Left ventricle myocardium inferior (tissue), 1 donor: Measurements from ENCODE around the gene KAZN. TPM values are rescaled to one million over a fixed set of nuclear protein-coding genes. Genes with fewer than 3 reads are reported as not detected.

Experiments
- DNase-seq: peaks from one replicate; pipeline ENCODE4 v3.0.0-alpha.2; 2020
- H3K27ac ChIP-seq: fragments of 200-600 bp; replicated peaks from 2 replicates; pipeline ENCODE4 v1.8.0; 2021
- H3K27me3 ChIP-seq: fragments of 200-600 bp; 2 replicates; pipeline ENCODE4 v1.8.0; 2021; ENCODE audit warnings: low read depth
- H3K36me3 ChIP-seq: fragments of 200-600 bp; 2 replicates; pipeline ENCODE4 v1.8.0; 2021
- H3K4me1 ChIP-seq: fragments of 200-600 bp; 2 replicates; pipeline ENCODE4 v1.8.0; 2021
- H3K4me3 ChIP-seq: fragments of 200-600 bp; 2 replicates; pipeline ENCODE4 v1.8.0; 2021; ENCODE audit warnings: mild to moderate bottlenecking, moderate library complexity
- H3K9me3 ChIP-seq: fragments of 200-600 bp; replicated peaks from 2 replicates; pipeline ENCODE4 v1.8.0; 2021
- intact Hi-C: fragments of 100-400 bp; cut with micrococcal nuclease; formaldehyde crosslinking; loops from one replicate; pipeline ENCODE4 v1.11.0; 2022
- total RNA-seq: library from RNA; stranded (reverse); fragmentation: NEBNext Ultra II Directional; extraction: Animal tissue kit (Norgen Biotek cat#: 25700); gene quantifications from one replicate; pipeline ENCODE4 v1.2.1, GENCODE V29; 2021
- TF ChIP-seq, protein P1 (sequence below): fragments of 200-600 bp; IDR thresholded peaks from 2 replicates; pipeline ENCODE4 v1.8.0; 2021; ENCODE audit warnings: antibody characterized with exemption, mild to moderate bottlenecking, borderline replicate concordance
- donor health status: DM: no; HTN: yes; CAD: no; lungs with severe emphysema.

Gene KAZN
- total RNA-seq, 1 donor from 2014 or later: 2.2 TPM

DNA sequence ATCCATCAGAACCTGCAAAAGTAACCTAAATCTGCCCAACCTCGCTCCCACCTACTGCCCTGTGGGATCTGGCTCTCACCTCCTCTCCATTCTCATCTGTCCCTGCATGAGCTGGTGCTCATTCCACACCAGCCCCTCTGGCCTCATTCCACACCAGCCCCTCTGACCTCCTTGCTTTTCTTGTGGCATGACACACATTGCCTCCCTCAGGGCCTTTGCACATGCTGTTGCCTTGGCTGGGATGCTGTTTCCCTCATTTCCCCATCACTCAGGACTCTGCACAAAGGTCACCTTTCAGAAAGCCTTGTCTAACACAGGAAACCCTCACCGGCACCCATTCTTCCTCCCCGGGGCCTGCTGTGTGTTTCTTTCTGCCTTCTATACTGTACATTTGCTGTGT, 197.1 kb downstream of the KAZN start:
- H3K4me3 ChIP-seq: no peak overlapping the region
- TF ChIP-seq, protein P1, sequence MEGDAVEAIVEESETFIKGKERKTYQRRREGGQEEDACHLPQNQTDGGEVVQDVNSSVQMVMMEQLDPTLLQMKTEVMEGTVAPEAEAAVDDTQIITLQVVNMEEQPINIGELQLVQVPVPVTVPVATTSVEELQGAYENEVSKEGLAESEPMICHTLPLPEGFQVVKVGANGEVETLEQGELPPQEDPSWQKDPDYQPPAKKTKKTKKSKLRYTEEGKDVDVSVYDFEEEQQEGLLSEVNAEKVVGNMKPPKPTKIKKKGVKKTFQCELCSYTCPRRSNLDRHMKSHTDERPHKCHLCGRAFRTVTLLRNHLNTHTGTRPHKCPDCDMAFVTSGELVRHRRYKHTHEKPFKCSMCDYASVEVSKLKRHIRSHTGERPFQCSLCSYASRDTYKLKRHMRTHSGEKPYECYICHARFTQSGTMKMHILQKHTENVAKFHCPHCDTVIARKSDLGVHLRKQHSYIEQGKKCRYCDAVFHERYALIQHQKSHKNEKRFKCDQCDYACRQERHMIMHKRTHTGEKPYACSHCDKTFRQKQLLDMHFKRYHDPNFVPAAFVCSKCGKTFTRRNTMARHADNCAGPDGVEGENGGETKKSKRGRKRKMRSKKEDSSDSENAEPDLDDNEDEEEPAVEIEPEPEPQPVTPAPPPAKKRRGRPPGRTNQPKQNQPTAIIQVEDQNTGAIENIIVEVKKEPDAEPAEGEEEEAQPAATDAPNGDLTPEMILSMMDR: no peak
- H3K9me3 ChIP-seq: no peaks in the 10 kb centered on the region
- intact Hi-C loops: no loop called here
- H3K4me1 ChIP-seq: no peaks in the 10 kb centered on the region
- H3K27ac ChIP-seq: no peak overlapping the region
- DNase-seq: no peak
- H3K36me3 ChIP-seq: no peaks in the 10 kb centered on the region
- H3K27me3 ChIP-seq: peaks cover 49% of the 10 kb centered on the region

DNA sequence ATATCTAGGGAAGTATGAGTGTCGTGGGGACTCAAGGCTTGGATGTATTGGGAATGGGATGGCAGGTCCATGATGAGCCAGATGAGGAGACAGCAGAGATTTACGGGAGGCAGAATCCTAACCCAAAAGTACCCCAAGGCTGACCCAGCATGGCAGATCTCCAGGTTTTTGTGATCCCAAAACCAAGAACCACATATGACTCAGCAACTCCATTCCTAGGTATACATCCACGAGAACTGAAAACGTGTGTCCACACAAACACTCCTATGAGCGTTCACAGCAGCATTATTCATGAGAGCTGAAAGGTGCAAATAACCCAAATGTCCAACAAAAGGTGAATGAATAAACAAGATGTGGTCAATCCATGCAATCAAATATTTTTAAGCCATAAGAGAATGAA, 201.5 kb downstream of the KAZN start:
- Histone ChIP-seq H3K36me3 (no peaks in the 10 kb centered on the region), H3K9me3 (no peaks in the 10 kb centered on the region), H3K4me1 (no peaks in the 10 kb centered on the region), H3K27me3 (peaks cover 78% of the 10 kb centered on the region), H3K27ac (no peak overlapping the region), H3K4me3 (no peak overlapping the region)
- DNase-seq: no peak
- TF ChIP-seq, protein P1: no peak
- intact Hi-C loops: no loop called here

DNA sequence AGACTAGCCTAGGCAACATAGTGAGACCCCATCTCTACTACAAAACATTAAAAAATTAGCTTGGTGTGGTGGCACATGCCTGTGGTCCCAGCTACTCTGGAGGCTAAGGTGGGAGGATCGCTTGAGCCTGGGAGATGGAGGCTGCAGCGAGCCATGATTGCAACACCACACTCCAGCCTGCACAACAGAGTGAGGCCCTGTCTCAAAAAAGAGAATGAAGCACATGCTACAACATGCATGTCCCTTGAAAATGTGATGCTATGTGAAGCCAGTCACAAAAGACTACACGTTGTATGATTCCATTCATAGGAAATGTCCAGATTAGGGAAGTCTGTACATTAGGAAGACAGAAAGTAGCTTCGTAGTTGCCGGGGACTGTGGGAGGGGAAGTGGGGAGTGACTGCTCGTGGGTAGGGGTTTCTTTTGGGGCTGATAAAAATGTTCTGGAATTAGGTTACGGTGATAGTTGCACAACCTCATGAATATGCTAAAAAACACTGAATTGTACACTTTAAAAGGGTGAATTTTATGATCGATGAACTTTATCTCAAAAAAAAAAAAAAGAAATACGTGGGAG, 202.1 kb downstream of the KAZN start:
- Histone ChIP-seq H3K27me3 (peaks cover 84% of the 10 kb centered on the region), H3K4me1 (no peaks in the 10 kb centered on the region), H3K4me3 (no peak overlapping the region), H3K9me3 (peaks cover 3% of the 10 kb centered on the region), H3K36me3 (no peaks in the 10 kb centered on the region), H3K27ac (no peak overlapping the region)
- DNase-seq: no peak
- TF ChIP-seq, protein P1: no peak
- intact Hi-C loops: no loop called here

DNA sequence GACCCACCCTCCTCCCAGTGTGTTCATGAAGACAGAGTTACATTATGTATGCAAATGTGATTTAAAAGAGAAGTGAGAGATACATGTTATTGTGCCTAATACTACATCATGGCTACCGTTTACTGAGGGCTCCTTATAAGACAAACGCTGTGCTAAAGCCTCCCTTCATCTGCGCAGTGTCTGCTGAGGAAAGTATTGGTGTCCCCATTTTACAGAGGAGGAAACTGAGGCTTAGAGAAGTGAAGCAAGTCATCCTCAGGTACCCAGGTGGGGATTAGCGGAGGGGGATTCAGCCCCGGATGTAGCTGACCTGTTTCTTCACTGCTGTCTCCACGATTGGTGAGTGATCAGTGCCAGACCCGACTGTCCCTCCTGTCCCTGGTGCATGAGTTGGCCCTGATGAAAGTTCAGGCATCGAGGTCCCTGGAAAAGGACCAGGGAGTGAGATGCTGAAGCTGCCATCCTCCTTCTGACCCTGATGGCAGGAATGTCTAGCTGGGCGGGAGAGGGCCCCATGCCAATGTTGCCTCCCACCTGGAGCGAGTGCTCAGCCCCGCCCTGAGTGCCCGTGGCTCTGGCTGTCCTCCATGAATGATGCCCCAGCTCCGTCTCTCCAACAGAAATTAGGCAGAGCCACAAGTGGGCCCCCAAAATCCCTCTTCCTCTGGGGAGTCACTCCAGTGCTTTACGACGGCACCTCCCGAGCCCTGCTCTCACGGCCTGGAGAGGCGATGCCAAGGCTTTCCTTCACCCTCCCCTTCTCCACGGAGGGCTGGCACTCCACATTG, 204.7 kb downstream of the KAZN start:
- peaks cover 3% of the 10 kb centered on the region for H3K36me3 ChIP-seq
- H3K4me1 ChIP-seq: no peaks in the 10 kb centered on the region
- TF ChIP-seq, protein P1: no peak
- no peak for DNase-seq
- H3K27me3 ChIP-seq: peaks cover 70% of the 10 kb centered on the region
- H3K4me3 ChIP-seq: no peak overlapping the region
- no peak overlapping the region for H3K27ac ChIP-seq
- peaks cover 28% of the 10 kb centered on the region for H3K9me3 ChIP-seq
- intact Hi-C loops: no loop called here

DNA sequence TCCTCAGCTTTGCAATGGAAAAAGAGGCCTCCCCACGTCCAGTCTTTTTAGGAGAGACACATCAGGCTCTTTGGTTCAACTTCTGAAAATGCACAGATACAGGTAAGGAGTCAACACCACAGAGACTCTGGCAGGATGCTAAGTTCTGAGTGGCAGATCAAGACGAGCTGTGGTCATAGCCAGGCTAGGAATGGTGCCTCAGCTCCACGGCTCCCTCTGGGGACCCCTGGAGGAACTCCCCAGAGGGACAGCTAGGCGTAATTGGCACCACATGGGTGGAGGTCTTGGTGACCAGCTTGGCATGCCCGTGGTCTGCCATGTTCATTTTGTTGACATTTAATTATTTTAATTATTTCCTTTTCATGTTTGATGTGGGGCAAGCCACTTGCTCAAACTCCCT, 206.1 kb downstream of the KAZN start:
- intact Hi-C loops: no loop called here
- no peaks in the 10 kb centered on the region for H3K4me1 ChIP-seq
- TF ChIP-seq, protein P1: no peak
- peaks cover 34% of the 10 kb centered on the region for H3K9me3 ChIP-seq
- no peak overlapping the region for H3K4me3 ChIP-seq
- peaks cover 59% of the 10 kb centered on the region for H3K27me3 ChIP-seq
- no peak for DNase-seq
- no peak overlapping the region for H3K27ac ChIP-seq
- H3K36me3 ChIP-seq: peaks cover 3% of the 10 kb centered on the region
